MCF 10A (cell line): ENCODE measurements around the gene CRYBA1. TPM values are rescaled to one million over a fixed set of nuclear protein-coding genes. Genes with fewer than 3 reads are reported as not detected.

Experiments
- BruUV-seq: library from RNA; stranded (reverse); fragments of 400-500 nt; replicated peaks from 2 replicates; lab custom pipeline; 2021; lab: Mats Ljungman, UMichigan
- CTCF ChIA-PET: fragments of 300-600 bp; sonication (Branson Sonifier 250); formaldehyde crosslinking; extraction: SDS; loops from one replicate; lab custom pipeline; 2021; ENCODE audit warnings: antibody characterized with exemption, inconsistent platforms; lab: Yijun Ruan, JAX
- POLR2A ChIA-PET: fragments of 300-600, 350-650 bp; sonication (Branson Sonifier 250); formaldehyde crosslinking; extraction: SDS; loops from one replicate; lab custom pipeline; 2020; ENCODE audit warnings: antibody characterized with exemption, inconsistent platforms; lab: Yijun Ruan, JAX
- DNase-seq: peaks from one replicate; pipeline ENCODE4 v3.0.0-alpha.2; 2018; ENCODE audit not compliant: unreplicated experiment
- H3K27ac Mint-ChIP-seq: one replicate; pipeline ENCODE4 v1.8.0; 2022; ENCODE audit warnings: mild to moderate bottlenecking, low read depth, mixed read lengths; ENCODE audit not compliant: unreplicated experiment
- H3K27me3 Mint-ChIP-seq: one replicate; pipeline ENCODE4 v1.8.0; 2022; ENCODE audit warnings: mixed read lengths; ENCODE audit not compliant: insufficient read depth, unreplicated experiment
- H3K36me3 Mint-ChIP-seq: one replicate; pipeline ENCODE4 v1.8.0; 2022; ENCODE audit warnings: mild to moderate bottlenecking, moderate library complexity, mixed read lengths; ENCODE audit not compliant: insufficient read depth, unreplicated experiment
- H3K4me1 Mint-ChIP-seq: one replicate; pipeline ENCODE4 v1.8.0; 2022; ENCODE audit warnings: mixed read lengths; ENCODE audit not compliant: insufficient read depth, unreplicated experiment
- H3K4me3 Mint-ChIP-seq: one replicate; pipeline ENCODE4 v1.8.0; 2022; ENCODE audit warnings: mild to moderate bottlenecking, moderate library complexity, mixed read lengths; ENCODE audit not compliant: unreplicated experiment
- H3K9me3 Mint-ChIP-seq: one replicate; pipeline ENCODE4 v1.8.0; 2022; ENCODE audit warnings: mixed read lengths; ENCODE audit not compliant: unreplicated experiment
- intact Hi-C: fragments of 100-400 bp; cut with micrococcal nuclease; formaldehyde crosslinking; loops from 2 replicates; pipeline ENCODE4 v1.14.1; 2022
- total RNA-seq: library from RNA; stranded (reverse); gene quantifications from 2 replicates; pipeline ENCODE4 v1.2.3, GENCODE V29; 2022
- TF ChIP-seq, protein P1 (sequence below): fragments of 200-600 bp; IDR thresholded peaks from one replicate; pipeline ENCODE4 v1.8.0; 2022; ENCODE audit warnings: antibody characterized with exemption, mild to moderate bottlenecking; ENCODE audit not compliant: unreplicated experiment

The CRYBA1 gene
- total RNA-seq, 1 experiment from 2014 or later: not detected

DNA sequence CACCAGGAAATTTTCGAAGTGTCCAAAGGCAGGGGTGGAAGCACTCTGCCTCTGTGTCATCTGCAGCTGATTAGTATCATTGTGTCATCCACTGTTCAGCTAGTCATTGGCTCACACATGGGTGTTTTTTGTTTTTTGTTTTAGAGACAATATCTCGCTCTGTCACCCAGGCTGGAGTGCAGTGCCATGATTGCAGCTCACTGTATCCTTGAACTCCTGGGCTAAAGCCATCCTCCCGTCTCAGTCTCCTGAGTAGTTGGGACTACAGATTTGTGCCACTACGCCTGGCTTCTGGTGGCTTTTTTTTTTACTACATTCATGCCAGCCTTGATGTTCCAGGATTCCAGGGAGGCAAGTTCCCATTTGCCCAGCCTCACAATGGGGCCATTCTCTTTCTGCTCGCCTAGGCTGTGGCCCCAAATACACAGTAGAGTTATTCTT lies 34.0 kb upstream of the CRYBA1 start:
- Mint-ChIP-seq H3K4me1 (peaks cover 23% of the 10 kb centered on the region), H3K4me3 (no peak overlapping the region), H3K27ac (no peak overlapping the region), H3K27me3 (no peaks in the 10 kb centered on the region), H3K9me3 (no peaks in the 10 kb centered on the region), H3K36me3 (no peaks in the 10 kb centered on the region)
- ChIA-PET POLR2A (interaction anchor here (0.6 to 1.1 kb wide), 3 partner anchors 28 to 33 kb away, joined by 3 to 6 read pairs (median 3); partner anchors contain the start of gene MYO18A), CTCF (interaction anchor here (0.9 to 15.1 kb wide), 3 partner anchors 38 to 96 kb away, joined by 3 to 287 read pairs (median 4); no protein-coding TSS in a partner anchor)
- intact Hi-C loops: no loop called here
- BruUV-seq: no TSS peak
- DNase-seq: no peak
- TF ChIP-seq, protein P1, sequence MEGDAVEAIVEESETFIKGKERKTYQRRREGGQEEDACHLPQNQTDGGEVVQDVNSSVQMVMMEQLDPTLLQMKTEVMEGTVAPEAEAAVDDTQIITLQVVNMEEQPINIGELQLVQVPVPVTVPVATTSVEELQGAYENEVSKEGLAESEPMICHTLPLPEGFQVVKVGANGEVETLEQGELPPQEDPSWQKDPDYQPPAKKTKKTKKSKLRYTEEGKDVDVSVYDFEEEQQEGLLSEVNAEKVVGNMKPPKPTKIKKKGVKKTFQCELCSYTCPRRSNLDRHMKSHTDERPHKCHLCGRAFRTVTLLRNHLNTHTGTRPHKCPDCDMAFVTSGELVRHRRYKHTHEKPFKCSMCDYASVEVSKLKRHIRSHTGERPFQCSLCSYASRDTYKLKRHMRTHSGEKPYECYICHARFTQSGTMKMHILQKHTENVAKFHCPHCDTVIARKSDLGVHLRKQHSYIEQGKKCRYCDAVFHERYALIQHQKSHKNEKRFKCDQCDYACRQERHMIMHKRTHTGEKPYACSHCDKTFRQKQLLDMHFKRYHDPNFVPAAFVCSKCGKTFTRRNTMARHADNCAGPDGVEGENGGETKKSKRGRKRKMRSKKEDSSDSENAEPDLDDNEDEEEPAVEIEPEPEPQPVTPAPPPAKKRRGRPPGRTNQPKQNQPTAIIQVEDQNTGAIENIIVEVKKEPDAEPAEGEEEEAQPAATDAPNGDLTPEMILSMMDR: no peak

DNA sequence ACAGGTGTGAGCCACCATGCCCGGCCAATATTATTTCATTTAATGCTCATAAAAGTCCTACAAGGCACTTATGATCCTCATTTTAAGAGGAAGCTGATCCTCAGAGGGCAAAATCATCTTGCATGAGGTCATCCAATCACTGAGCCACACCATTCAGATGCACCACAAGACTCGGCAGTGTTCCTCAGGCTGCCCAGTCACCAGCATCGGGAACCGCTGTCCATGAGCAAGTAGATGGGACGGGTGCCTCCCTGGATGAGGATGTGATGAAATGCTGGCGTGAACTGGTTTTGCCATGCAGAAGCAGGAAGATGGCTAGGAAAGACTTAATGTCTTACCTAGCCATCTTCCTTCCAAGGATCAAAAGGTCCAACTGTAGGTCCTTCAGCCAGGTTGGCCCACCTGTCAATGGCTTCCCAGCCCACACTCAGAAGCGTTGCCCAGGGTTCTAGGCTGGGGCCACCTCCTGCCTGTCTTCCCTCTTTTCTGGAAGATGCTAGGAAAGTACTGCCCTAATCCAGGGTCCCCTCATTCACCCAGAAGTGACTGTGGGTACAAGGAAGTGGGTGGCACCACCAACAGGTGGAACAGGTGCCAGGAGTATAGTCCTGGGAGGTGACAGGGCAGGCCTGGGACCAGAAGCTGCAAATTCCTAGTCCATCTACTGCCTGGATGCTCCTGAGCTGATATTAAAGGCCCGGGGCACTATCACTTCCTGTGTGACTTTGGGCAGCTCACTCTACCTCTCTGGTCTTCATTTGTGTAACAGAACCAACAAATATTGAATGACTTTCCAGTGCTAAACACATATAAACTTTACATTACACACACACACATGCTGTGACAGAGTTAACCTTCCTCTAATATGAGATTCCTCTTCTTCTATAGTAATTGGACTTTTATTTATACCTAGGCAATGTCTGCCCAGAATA lies 32.2 kb upstream of the CRYBA1 start:
- Mint-ChIP-seq H3K9me3 (no peaks in the 10 kb centered on the region), H3K36me3 (no peaks in the 10 kb centered on the region), H3K27me3 (no peaks in the 10 kb centered on the region), H3K27ac (no peak overlapping the region), H3K4me1 (peaks cover 23% of the 10 kb centered on the region), H3K4me3 (no peak overlapping the region)
- CTCF ChIA-PET: interaction anchor here (1.0 to 15.1 kb wide), 5 partner anchors 8 to 90 kb away, joined by 3 to 287 read pairs (median 3); no protein-coding TSS in a partner anchor
- TF ChIP-seq, protein P1: no peak
- intact Hi-C loops: no loop called here
- POLR2A ChIA-PET: interaction anchor here (0.7 to 1.7 kb wide), 4 partner anchors 64 to 70 kb away, joined by 3 to 7 read pairs (median 3); no protein-coding TSS in a partner anchor
- no TSS peak for BruUV-seq
- no peak for DNase-seq

DNA sequence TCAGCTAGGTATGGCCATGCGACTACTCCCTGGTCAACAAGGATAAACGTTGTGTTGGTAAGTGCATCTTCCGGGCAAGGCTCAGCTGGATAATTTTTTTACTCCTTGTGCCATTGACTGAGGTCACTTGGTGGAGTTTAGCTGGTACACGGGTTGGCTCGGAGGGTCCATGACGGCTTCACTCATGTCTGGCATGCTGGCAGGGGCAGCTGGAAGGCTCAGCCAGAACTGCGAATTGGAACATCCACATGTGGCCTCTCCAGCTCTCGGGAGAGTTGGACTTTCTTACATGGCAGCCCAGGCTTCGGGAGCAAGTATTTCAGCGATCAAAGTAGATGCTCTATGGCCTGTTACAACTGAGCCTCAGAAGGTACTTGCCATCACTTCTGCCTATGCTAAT lies 31.5 kb upstream of the CRYBA1 start:
- Mint-ChIP-seq H3K4me1 (peaks cover 23% of the 10 kb centered on the region), H3K4me3 (no peak overlapping the region), H3K36me3 (no peaks in the 10 kb centered on the region), H3K9me3 (no peaks in the 10 kb centered on the region), H3K27ac (no peak overlapping the region), H3K27me3 (no peaks in the 10 kb centered on the region)
- ChIA-PET CTCF (interaction anchor here (0.6 to 15.1 kb wide), 6 partner anchors 9 to 738 kb away, joined by 3 to 287 read pairs (median 3); no protein-coding TSS in a partner anchor), POLR2A (interaction anchor here (0.7 to 1.7 kb wide), 4 partner anchors 65 to 70 kb away, joined by 3 to 7 read pairs (median 3); no protein-coding TSS in a partner anchor)
- intact Hi-C loops: no loop called here
- BruUV-seq: no TSS peak
- TF ChIP-seq, protein P1: no peak
- no peak for DNase-seq

DNA sequence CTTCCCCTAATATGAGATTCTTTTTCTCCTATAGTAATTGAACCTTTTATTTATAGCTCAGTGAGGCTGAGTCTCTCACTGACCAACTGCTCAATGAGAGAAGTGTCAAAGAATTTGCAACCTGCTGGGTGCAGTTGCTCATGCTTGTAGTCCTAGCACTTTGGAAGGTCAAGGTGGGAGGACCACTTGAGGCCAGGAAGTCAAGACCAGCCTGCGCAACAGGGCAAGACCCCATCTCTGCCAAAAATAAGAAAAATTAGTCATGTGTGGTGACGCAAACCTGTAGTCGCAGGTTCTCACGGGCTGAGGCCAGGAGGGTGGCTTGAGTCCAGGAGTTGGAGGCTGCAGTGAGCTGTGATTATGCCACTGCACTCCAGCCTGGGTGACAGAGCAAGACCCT lies 30.9 kb upstream of the CRYBA1 start:
- TF ChIP-seq, protein P1: no peak
- Mint-ChIP-seq H3K4me1 (peaks cover 23% of the 10 kb centered on the region), H3K9me3 (no peaks in the 10 kb centered on the region), H3K4me3 (no peak overlapping the region), H3K36me3 (no peaks in the 10 kb centered on the region), H3K27ac (no peak overlapping the region), H3K27me3 (no peaks in the 10 kb centered on the region)
- ChIA-PET CTCF (interaction anchor here (0.6 to 15.1 kb wide), 5 partner anchors 9 to 738 kb away, joined by 3 to 287 read pairs (median 4); no protein-coding TSS in a partner anchor), POLR2A (interaction anchor here (0.5 to 1.7 kb wide), 5 partner anchors 36 to 70 kb away, joined by 3 to 8 read pairs (median 3); partner anchors contain the start of gene MYO18A)
- no TSS peak for BruUV-seq
- intact Hi-C loops: no loop called here
- peak; percentile 90 for DNase-seq
